H9 (cell line): Measurements from ENCODE around the gene TMEM213. TPM values are rescaled to one million over a fixed set of nuclear protein-coding genes. Genes with fewer than 3 reads are reported as not detected.

Experiments
- DNase-seq: peaks from one replicate; pipeline ENCODE4 v3.0.0-alpha.2; 2017
- H2AFZ ChIP-seq: one replicate; pipeline ENCODE4 v1.6.1; 2013; ENCODE audit warnings: mild to moderate bottlenecking, low read length, control low read depth, moderate library complexity
- H2AK5ac ChIP-seq: 2 replicates; pipeline ENCODE4 v1.6.1; 2013; ENCODE audit warnings: low read length, control low read depth, mixed read lengths; ENCODE audit not compliant: insufficient read length
- H2BK120ac ChIP-seq: one replicate; pipeline ENCODE4 v1.6.1; 2013; ENCODE audit warnings: low read depth, mild to moderate bottlenecking, low read length, control low read depth, inconsistent platforms; ENCODE audit not compliant: poor library complexity, severe bottlenecking
- H2BK12ac ChIP-seq: 2 replicates; pipeline ENCODE4 v1.6.1; 2013; ENCODE audit warnings: low read length, control low read depth, mixed read lengths, low read depth; ENCODE audit not compliant: insufficient read length
- H2BK15ac ChIP-seq: 2 replicates; pipeline ENCODE4 v1.6.1; 2013; ENCODE audit warnings: low read depth, low read length, control low read depth
- H2BK20ac ChIP-seq: one replicate; pipeline ENCODE4 v1.6.1; 2013; ENCODE audit warnings: low read depth, mild to moderate bottlenecking, low read length, control low read depth, inconsistent platforms; ENCODE audit not compliant: poor library complexity, severe bottlenecking
- H2BK5ac ChIP-seq: 2 replicates; pipeline ENCODE4 v1.6.1; 2013; ENCODE audit warnings: low read length, control low read depth, mixed read lengths; ENCODE audit not compliant: insufficient read length
- H3K14ac ChIP-seq: 2 replicates; pipeline ENCODE4 v1.6.1; 2013; ENCODE audit warnings: low read length, control low read depth; ENCODE audit not compliant: insufficient read depth
- H3K18ac ChIP-seq: 2 replicates; pipeline ENCODE4 v1.6.1; 2013; ENCODE audit warnings: low read depth, mild to moderate bottlenecking, mixed read lengths, low read length, control low read depth; ENCODE audit not compliant: insufficient read length
- H3K23ac ChIP-seq: 2 replicates; pipeline ENCODE4 v1.6.1; 2013; ENCODE audit warnings: low read length, control low read depth, mixed read lengths, low read depth; ENCODE audit not compliant: insufficient read length
- H3K23me2 ChIP-seq: 2 replicates; pipeline ENCODE4 v1.6.1; 2013; ENCODE audit warnings: low read depth, mild to moderate bottlenecking, mixed read lengths, low read length, control low read depth; ENCODE audit not compliant: insufficient read length, poor library complexity, severe bottlenecking
- H3K27ac ChIP-seq: 2 replicates; pipeline ENCODE4 v1.5.1; 2013; ENCODE audit warnings: low read length, control low read depth, mixed read lengths, low read depth; ENCODE audit not compliant: insufficient read length
- H3K27me3 ChIP-seq: 2 replicates; pipeline ENCODE4 v1.6.1; 2013; ENCODE audit warnings: low read length, control low read depth, inconsistent platforms; ENCODE audit not compliant: insufficient read depth
- H3K4ac ChIP-seq: 2 replicates; pipeline ENCODE4 v1.6.1; 2013; ENCODE audit warnings: low read depth, mild to moderate bottlenecking, control low read depth, inconsistent platforms, low read length, moderate library complexity
- H3K4me1 ChIP-seq: 2 replicates; pipeline ENCODE4 v1.6.1; 2013; ENCODE audit warnings: low read length, control low read depth, inconsistent platforms; ENCODE audit not compliant: insufficient read depth
- H3K4me2 ChIP-seq: 2 replicates; pipeline ENCODE4 v1.6.1; 2013; ENCODE audit warnings: low read length, control low read depth, mixed read lengths; ENCODE audit not compliant: insufficient read length, insufficient read depth
- H3K56ac ChIP-seq: 2 replicates; pipeline ENCODE4 v1.6.1; 2013; ENCODE audit warnings: low read depth, mild to moderate bottlenecking, mixed read lengths, low read length, control low read depth; ENCODE audit not compliant: insufficient read length
- H3K79me1 ChIP-seq: 2 replicates; pipeline ENCODE4 v1.6.1; 2013; ENCODE audit warnings: low read depth, mild to moderate bottlenecking, moderate library complexity, low read length, control low read depth, inconsistent platforms; ENCODE audit not compliant: insufficient read depth, poor library complexity, severe bottlenecking
- H3K79me2 ChIP-seq: 2 replicates; pipeline ENCODE4 v1.6.1; 2013; ENCODE audit warnings: low read length, control low read depth, inconsistent platforms; ENCODE audit not compliant: insufficient read depth
- H3K9ac ChIP-seq: 2 replicates; pipeline ENCODE4 v1.6.1; 2013; ENCODE audit warnings: low read length, control low read depth, mixed read lengths; ENCODE audit not compliant: insufficient read length; ENCODE audit errors: extremely low read depth
- H3K9me3 ChIP-seq: one replicate; pipeline ENCODE4 v1.6.1; 2013; ENCODE audit warnings: low read depth, low read length, inconsistent platforms; ENCODE audit not compliant: control insufficient read depth
- H3T11ph ChIP-seq: one replicate; pipeline ENCODE4 v1.6.1; 2013; ENCODE audit warnings: mild to moderate bottlenecking, low read length, control low read depth, inconsistent platforms
- H4K20me1 ChIP-seq: one replicate; pipeline ENCODE4 v1.6.1; 2013; ENCODE audit not compliant: control insufficient read depth, insufficient read length, insufficient read depth
- H4K5ac ChIP-seq: 2 replicates; pipeline ENCODE4 v1.6.1; 2013; ENCODE audit warnings: low read depth, mild to moderate bottlenecking, mixed read lengths, low read length, control low read depth; ENCODE audit not compliant: insufficient read length
- H4K8ac ChIP-seq: replicated peaks from 2 replicates; pipeline ENCODE4 v1.6.1; 2013; ENCODE audit warnings: low read length, control low read depth, mixed read lengths, low read depth; ENCODE audit not compliant: insufficient read length
- H4K91ac ChIP-seq: 2 replicates; pipeline ENCODE4 v1.6.1; 2013; ENCODE audit warnings: low read depth, mild to moderate bottlenecking, moderate library complexity, mixed read lengths, low read length, control low read depth; ENCODE audit not compliant: insufficient read length
- H3K27ac Mint-ChIP-seq, 3 experiments: 2 replicates in 2 of 3; 3 replicates in 1 of 3; pipeline ENCODE4 v1.8.0; 2020 to 2021; ENCODE audit warnings: mixed read lengths in 3 of 3, mild to moderate bottlenecking in 1 of 3, moderate library complexity in 1 of 3
- H3K27me3 Mint-ChIP-seq: 2 replicates; pipeline ENCODE4 v1.8.0; 2021; ENCODE audit warnings: low read depth, mild to moderate bottlenecking, moderate library complexity, mixed read lengths
- H3K36me3 Mint-ChIP-seq, 3 experiments: 2 replicates in 2 of 3; 3 replicates in 1 of 3; pipeline ENCODE4 v1.8.0; 2020 to 2021; ENCODE audit warnings: low read depth in 3 of 3, mixed read lengths in 3 of 3; ENCODE audit not compliant: insufficient read depth in 1 of 3
- H3K4me1 Mint-ChIP-seq, 2 experiments: 2 replicates each; pipeline ENCODE4 v1.8.0; 2020; ENCODE audit warnings: mixed read lengths in 2 of 2
- H3K4me3 Mint-ChIP-seq, 2 experiments: 2 replicates in 1 of 2; 3 replicates in 1 of 2; pipeline ENCODE4 v1.8.0; 2020 to 2021; ENCODE audit warnings: mild to moderate bottlenecking in 2 of 2, mixed read lengths in 2 of 2, moderate library complexity in 1 of 2
- H3K9me3 Mint-ChIP-seq, 2 experiments: 2 replicates in 1 of 2; 3 replicates in 1 of 2; pipeline ENCODE4 v1.8.0; 2020; ENCODE audit warnings: mild to moderate bottlenecking in 2 of 2, mixed read lengths in 2 of 2, moderate library complexity in 1 of 2
- WGBS: extraction: QIAGEN DNeasy Blood & Tissue Kit; methylation state at CpG from one replicate; pipeline ENCODE4 v1.1.7; 2013; ENCODE audit warnings: missing lambda C conversion rate, low lambda C conversion rate, mixed read lengths; ENCODE audit not compliant: insufficient read length; ENCODE audit errors: extremely low coverage; 5-methylcytosine and 5-hydroxymethylcytosine counted together
- total RNA-seq: library from RNA; stranded (reverse); gene quantifications from 2 replicates; pipeline ENCODE4 v1.2.1, GENCODE V29; 2021
- TF ChIP-seq, protein P1 (sequence below): fragments of 200-600 bp; sonication (generic); conservative IDR thresholded peaks from 3 replicates; pipeline ENCODE4 v1.8.0; 2021; ENCODE audit warnings: antibody characterized with exemption, mild to moderate bottlenecking

Gene TMEM213
- total RNA-seq, 1 experiment from 2014 or later: 0.22 TPM

DNA sequence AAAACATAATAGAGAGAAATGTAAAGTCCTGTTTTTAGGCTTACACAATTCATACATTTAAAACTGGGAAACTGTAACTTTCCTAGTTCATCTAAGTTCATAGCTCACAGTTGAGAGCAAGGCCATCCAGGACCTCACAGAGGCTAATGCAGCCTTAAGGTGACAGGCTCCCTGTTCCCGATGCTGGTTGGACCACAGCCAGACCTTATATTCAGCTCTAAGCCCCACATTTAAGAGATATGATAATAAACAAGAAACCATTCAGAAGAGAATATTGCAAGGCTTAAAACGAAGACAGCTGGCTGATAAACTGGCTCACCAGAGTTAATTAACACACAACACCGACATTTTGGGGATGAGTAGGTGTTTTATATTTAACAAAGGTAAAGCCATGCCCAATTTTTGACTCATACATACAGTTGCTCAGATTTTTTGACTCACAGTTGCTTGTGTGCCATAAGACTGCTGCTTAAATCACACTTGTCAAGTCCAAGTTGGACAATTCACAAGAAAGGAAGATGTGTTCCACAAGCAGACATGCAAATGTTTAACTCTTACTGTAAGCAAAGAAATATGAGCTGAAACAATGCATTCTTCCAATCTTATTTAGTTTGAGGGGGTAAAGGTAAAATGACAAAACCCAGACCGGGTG is 41.1 kb upstream of the TMEM213 start:
- H3K27ac ChIP-seq: no peak overlapping the region
- H3K4ac ChIP-seq: no peak overlapping the region
- H2BK5ac ChIP-seq: no peak overlapping the region
- Mint-ChIP-seq H3K9me3 (no peaks in the 10 kb centered on the region), H3K36me3 (no peaks in the 10 kb centered on the region), H3K27ac (no peak overlapping the region), H3K4me1 (peaks cover 33 to 34% of the 10 kb centered on the region in 2 experiments), H3K4me3 (no peak overlapping the region), H3K27me3 (peaks cover 1% of the 10 kb centered on the region; the same call in 1 of the 2 replicates)
- H2BK15ac ChIP-seq: no peak overlapping the region
- no peak overlapping the region for H2AK5ac ChIP-seq
- H3K79me2 ChIP-seq: no peaks in the 10 kb centered on the region
- no CpG with 5 or more reads among the region's 4 CpGs for WGBS
- TF ChIP-seq, protein P1, sequence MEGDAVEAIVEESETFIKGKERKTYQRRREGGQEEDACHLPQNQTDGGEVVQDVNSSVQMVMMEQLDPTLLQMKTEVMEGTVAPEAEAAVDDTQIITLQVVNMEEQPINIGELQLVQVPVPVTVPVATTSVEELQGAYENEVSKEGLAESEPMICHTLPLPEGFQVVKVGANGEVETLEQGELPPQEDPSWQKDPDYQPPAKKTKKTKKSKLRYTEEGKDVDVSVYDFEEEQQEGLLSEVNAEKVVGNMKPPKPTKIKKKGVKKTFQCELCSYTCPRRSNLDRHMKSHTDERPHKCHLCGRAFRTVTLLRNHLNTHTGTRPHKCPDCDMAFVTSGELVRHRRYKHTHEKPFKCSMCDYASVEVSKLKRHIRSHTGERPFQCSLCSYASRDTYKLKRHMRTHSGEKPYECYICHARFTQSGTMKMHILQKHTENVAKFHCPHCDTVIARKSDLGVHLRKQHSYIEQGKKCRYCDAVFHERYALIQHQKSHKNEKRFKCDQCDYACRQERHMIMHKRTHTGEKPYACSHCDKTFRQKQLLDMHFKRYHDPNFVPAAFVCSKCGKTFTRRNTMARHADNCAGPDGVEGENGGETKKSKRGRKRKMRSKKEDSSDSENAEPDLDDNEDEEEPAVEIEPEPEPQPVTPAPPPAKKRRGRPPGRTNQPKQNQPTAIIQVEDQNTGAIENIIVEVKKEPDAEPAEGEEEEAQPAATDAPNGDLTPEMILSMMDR: no peak
- no peak overlapping the region for H3K9ac ChIP-seq
- no peak overlapping the region for H4K5ac ChIP-seq
- H2AFZ ChIP-seq: no peak overlapping the region
- H3K4me1 ChIP-seq: no peaks in the 10 kb centered on the region
- no peak overlapping the region for H3K4me2 ChIP-seq
- no peak overlapping the region for H3K18ac ChIP-seq
- no peak overlapping the region for H3K23ac ChIP-seq
- H2BK20ac ChIP-seq: no peak overlapping the region
- no peaks in the 10 kb centered on the region for H3K9me3 ChIP-seq
- no peak overlapping the region for H4K8ac ChIP-seq
- H3K23me2 ChIP-seq: no peaks in the 10 kb centered on the region
- no peak overlapping the region for H3K14ac ChIP-seq
- no peak overlapping the region for H2BK120ac ChIP-seq
- H4K91ac ChIP-seq: no peak overlapping the region
- DNase-seq: no peak
- H4K20me1 ChIP-seq: no peaks in the 10 kb centered on the region
- H3K56ac ChIP-seq: no peak overlapping the region
- H2BK12ac ChIP-seq: no peak overlapping the region
- H3K79me1 ChIP-seq: no peaks in the 10 kb centered on the region
- H3K27me3 ChIP-seq: no peaks in the 10 kb centered on the region
- H3T11ph ChIP-seq: no peak overlapping the region
